Activated CD8-positive, alpha-beta T cell treated with anti-CD3 and anti-CD28 coated beads for 36 hours (primary cell): ENCODE measurements around the gene CDC42EP4. TPM values are rescaled to one million over a fixed set of nuclear protein-coding genes. Genes with fewer than 3 reads are reported as not detected.

ENCODE experiments used
- ATAC-seq: fragments of 200-7000 bp; cut with Tn5 transposase; one replicate; pipeline ENCODE4 v1.10.0; 2021; ENCODE audit warnings: mild to moderate bottlenecking, moderate library complexity
- CTCF ChIA-PET: fragments of 350-600 bp; sonication (Branson Sonifier 250); formaldehyde crosslinking; loops from one replicate; lab custom pipeline; 2021; ENCODE audit warnings: antibody characterized with exemption; lab: Charles Lee
- POLR2A ChIA-PET: fragments of 350-600 bp; sonication (Branson Sonifier 250); formaldehyde crosslinking; loops from one replicate; lab custom pipeline; 2021; ENCODE audit warnings: antibody characterized with exemption; lab: Charles Lee
- DNase-seq: peaks from one replicate; pipeline ENCODE4 v3.0.0-alpha.2; 2020
- H3K27ac Mint-ChIP-seq: one replicate; pipeline ENCODE4 v1.8.0; 2021; ENCODE audit warnings: mild to moderate bottlenecking, mixed read lengths
- H3K27me3 Mint-ChIP-seq: one replicate; pipeline ENCODE4 v1.8.0; 2021; ENCODE audit warnings: mixed read lengths
- H3K36me3 Mint-ChIP-seq: one replicate; pipeline ENCODE4 v1.8.0; 2021; ENCODE audit warnings: low read depth, mixed read lengths
- H3K4me1 Mint-ChIP-seq: one replicate; pipeline ENCODE4 v1.8.0; 2021; ENCODE audit warnings: low read depth, mixed read lengths
- H3K4me3 Mint-ChIP-seq: one replicate; pipeline ENCODE4 v1.8.0; 2021; ENCODE audit warnings: mild to moderate bottlenecking, moderate library complexity, mixed read lengths
- H3K9me3 Mint-ChIP-seq: one replicate; pipeline ENCODE4 v1.8.0; 2021; ENCODE audit warnings: mixed read lengths
- CTCF ChIP-seq: fragments of 200-600 bp; IDR thresholded peaks from one replicate; pipeline ENCODE4 v1.8.0; 2022; ENCODE audit warnings: antibody characterized with exemption, mild to moderate bottlenecking
- intact Hi-C: fragments of 100-400 bp; cut with micrococcal nuclease; formaldehyde crosslinking; loops from one replicate; pipeline ENCODE4 v1.10.0; 2022
- total RNA-seq, 2 experiments: library from RNA; stranded (reverse); gene quantifications; one replicate each; pipeline ENCODE4 v1.2.3, GENCODE V29; 2021

The CDC42EP4 gene
- total RNA-seq, 2 experiments from 2014 or later = 0.72 to 1.1 TPM

DNA sequence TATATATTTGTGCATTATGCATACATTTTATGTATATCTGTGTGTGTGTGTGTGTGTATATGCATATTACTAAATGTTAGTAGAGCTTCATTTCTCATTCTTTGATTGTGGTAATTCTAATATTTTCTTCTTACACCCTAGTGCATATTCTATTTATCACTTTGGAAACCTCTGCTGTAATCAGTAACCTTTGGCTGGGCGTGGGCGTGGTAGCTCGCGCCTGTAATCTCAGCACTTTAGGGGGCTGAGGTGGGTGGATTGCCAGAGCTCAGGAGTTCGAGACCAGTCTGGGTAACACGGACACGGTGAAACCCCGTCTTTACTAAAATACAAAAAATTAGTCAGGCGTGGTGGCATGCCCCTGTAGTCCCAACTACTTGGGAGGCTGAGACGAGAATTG is 77.1 kb downstream of the CDC42EP4 start:
- H3K9me3 Mint-ChIP-seq = no peaks in the 10 kb centered on the region
- peaks cover 57% of the 10 kb centered on the region for H3K4me1 Mint-ChIP-seq
- ChIA-PET CTCF (interaction anchor here (1.2 to 2.6 kb wide), 4 partner anchors 21 to 135 kb away, joined by 4 to 11 read pairs (median 9); no protein-coding TSS in a partner anchor), POLR2A (no interaction called here)
- TF ChIP-seq CTCF = no peak
- no peak overlapping the region for H3K4me3 Mint-ChIP-seq
- H3K36me3 Mint-ChIP-seq = peaks cover 38% of the 10 kb centered on the region
- DNase-seq (no peak), ATAC-seq (no peak)
- no peaks in the 10 kb centered on the region for H3K27me3 Mint-ChIP-seq
- no peak overlapping the region for H3K27ac Mint-ChIP-seq
- intact Hi-C loops = loop anchor here (5.0 kb wide), 1 partner anchor 42 kb away; the partner anchor contains the start of gene COG1

Other genes with a start within 250 kb of the CDC42EP4 start
- gene SLC39A11, start 219.3 kb downstream of the CDC42EP4 start, total RNA-seq = 10 to 100 TPM; 14.4 to 14.9 TPM
- under 1 TPM; 0.04 to 0.20 TPM for gene SSTR2, start 147.0 kb downstream of the CDC42EP4 start, total RNA-seq
- gene COG1, start 118.9 kb downstream of the CDC42EP4 start, total RNA-seq = 10 to 100 TPM; 24.6 to 27.9 TPM
- not detected for gene CPSF4L, start 50.1 kb downstream of the CDC42EP4 start, total RNA-seq